Stomach smooth muscle (tissue), 2 donors: ENCODE data around the gene PPFIA2.
A peak's percentile ranks its signal among the peaks of the same experiment; 100 is the strongest.

ENCODE experiments used
- H3K27ac ChIP-seq: one replicate; pipeline ENCODE4 v1.7.0; 2013; ENCODE audit warnings: mild to moderate bottlenecking, low read length, inconsistent platforms
- H3K27me3 ChIP-seq, 2 donors: one replicate each; pipeline ENCODE4 v1.7.0; 2013; ENCODE audit warnings: low read length in 2 of 2; ENCODE audit not compliant: insufficient read depth in 2 of 2, control insufficient read depth in 1 of 2
- H3K36me3 ChIP-seq, 2 donors: one replicate each; pipeline ENCODE4 v1.7.0; 2013; ENCODE audit warnings: low read length in 2 of 2; ENCODE audit not compliant: control insufficient read depth in 2 of 2, insufficient read depth in 2 of 2
- H3K4me1 ChIP-seq: one replicate; pipeline ENCODE4 v1.7.0; 2013; ENCODE audit warnings: low read length; ENCODE audit not compliant: control insufficient read depth, insufficient read depth
- H3K4me3 ChIP-seq, 2 donors: one replicate each; pipeline ENCODE4 v1.7.0; 2013; ENCODE audit warnings: low read length in 2 of 2
- H3K9ac ChIP-seq, 2 donors: one replicate each; pipeline ENCODE4 v1.7.0; 2013; ENCODE audit warnings: low read length in 2 of 2, mild to moderate bottlenecking in 1 of 2
- H3K9me3 ChIP-seq, 2 donors: one replicate each; pipeline ENCODE4 v1.7.0; 2013; ENCODE audit warnings: low read length in 2 of 2; ENCODE audit not compliant: control insufficient read depth in 2 of 2
- donor health status: healthy.
- donor health status: Pancreatic carcinoma.

PPFIA2 gene

DNA sequence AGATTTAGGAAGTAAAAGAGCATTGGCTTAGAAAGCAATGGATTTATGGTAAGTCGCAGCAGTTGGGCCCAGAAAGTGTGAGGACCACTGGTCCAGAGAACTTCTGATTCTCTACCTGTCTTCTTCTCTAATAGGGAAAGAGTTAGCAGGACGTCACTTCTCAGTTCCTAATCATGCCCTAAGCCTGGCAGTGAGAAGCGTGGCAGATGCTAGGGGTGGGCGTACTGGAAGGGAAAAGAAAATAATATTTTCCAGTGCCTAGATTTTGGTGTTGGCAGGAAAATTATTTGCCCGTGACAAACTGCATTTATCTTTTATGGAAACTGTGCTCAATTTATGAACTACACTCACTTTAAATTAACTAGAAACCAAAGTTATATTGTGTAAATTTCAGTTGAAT, 212.3 kb downstream of the PPFIA2 start:
- H3K27ac ChIP-seq = no peak overlapping the region
- H3K4me3 ChIP-seq = no peak overlapping the region
- H3K4me1 ChIP-seq = no peaks in the 10 kb centered on the region
- H3K36me3 ChIP-seq = no peaks in the 10 kb centered on the region
- no peaks in the 10 kb centered on the region for H3K9me3 ChIP-seq
- no peak overlapping the region for H3K9ac ChIP-seq
- H3K27me3 ChIP-seq = no peaks in the 10 kb centered on the region

DNA sequence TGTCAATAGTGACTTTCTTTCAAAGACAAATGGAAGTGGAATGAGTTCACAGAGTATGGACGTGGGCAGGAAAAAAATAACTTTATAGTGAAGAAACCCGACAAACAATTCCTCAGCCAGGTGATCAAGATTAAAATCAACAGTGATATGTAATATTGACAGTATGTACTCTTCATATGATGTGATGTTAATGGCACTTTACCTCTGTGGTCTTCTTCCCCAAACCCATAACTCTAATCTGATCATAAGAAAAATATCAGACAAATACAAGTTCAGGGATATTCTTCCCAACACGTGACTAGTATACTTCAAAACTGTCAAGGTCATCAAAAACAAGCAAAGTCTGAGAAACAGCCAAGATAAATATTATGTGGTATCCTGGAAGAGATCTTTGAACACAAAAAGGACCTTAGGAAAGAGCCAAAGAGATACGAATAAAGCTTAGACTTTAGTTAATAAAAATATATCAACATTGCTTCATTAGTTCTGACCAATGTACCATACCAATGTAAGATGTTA, 215.5 kb downstream of the PPFIA2 start:
- Histone ChIP-seq H3K36me3 (no peaks in the 10 kb centered on the region), H3K27ac (no peak overlapping the region), H3K27me3 (no peaks in the 10 kb centered on the region), H3K4me3 (no peak overlapping the region), H3K9ac (no peak overlapping the region), H3K4me1 (no peaks in the 10 kb centered on the region), H3K9me3 (no peaks in the 10 kb centered on the region)

GRCh38 chr12:81542065-81543010, 216.8 kb downstream of the PPFIA2 start:
- no peak overlapping the region for H3K4me3 ChIP-seq

GRCh38 chr12:81541121-81541520, 218.0 kb downstream of the PPFIA2 start:
- Histone ChIP-seq H3K36me3 (no peaks in the 10 kb centered on the region), H3K9me3 (no peaks in the 10 kb centered on the region), H3K4me1 (no peaks in the 10 kb centered on the region), H3K27ac (no peak overlapping the region), H3K9ac (no peak overlapping the region), H3K4me3 (no peak overlapping the region), H3K27me3 (no peaks in the 10 kb centered on the region)

More at GRCh38 chr12:81542065-81543010, 216.8 kb downstream of the PPFIA2 start:
- no peaks in the 10 kb centered on the region for H3K9me3 ChIP-seq
- H3K36me3 ChIP-seq = no peaks in the 10 kb centered on the region
- H3K4me1 ChIP-seq = no peaks in the 10 kb centered on the region
- no peak overlapping the region for H3K27ac ChIP-seq
- no peak overlapping the region for H3K9ac ChIP-seq
- H3K27me3 ChIP-seq = no peaks in the 10 kb centered on the region

GRCh38 chr12:81539279-81539678, 219.9 kb downstream of the PPFIA2 start:
- no peaks in the 10 kb centered on the region for H3K4me1 ChIP-seq
- H3K27me3 ChIP-seq = no peaks in the 10 kb centered on the region
- no peaks in the 10 kb centered on the region for H3K9me3 ChIP-seq
- H3K4me3 ChIP-seq = no peak overlapping the region
- no peak overlapping the region for H3K9ac ChIP-seq
- no peak overlapping the region for H3K27ac ChIP-seq
- H3K36me3 ChIP-seq = no peaks in the 10 kb centered on the region

GRCh38 chr12:81533054-81533453, 226.1 kb downstream of the PPFIA2 start:
- Histone ChIP-seq H3K36me3 (no peaks in the 10 kb centered on the region), H3K9ac (no peak overlapping the region), H3K27me3 (no peaks in the 10 kb centered on the region), H3K9me3 (no peaks in the 10 kb centered on the region), H3K4me1 (no peaks in the 10 kb centered on the region), H3K4me3 (no peak overlapping the region), H3K27ac (no peak overlapping the region)

- no peak overlapping the region for H3K9ac ChIP-seq
- H3K27me3 ChIP-seq = no peaks in the 10 kb centered on the region
- no peaks in the 10 kb centered on the region for H3K9me3 ChIP-seq
- H3K4me1 ChIP-seq = no peaks in the 10 kb centered on the region
- no peak overlapping the region for H3K4me3 ChIP-seq
- H3K36me3 ChIP-seq = no peaks in the 10 kb centered on the region
- no peak overlapping the region for H3K27ac ChIP-seq
These were observed 228.8 kb downstream of the PPFIA2 start for GRCh38 chr12:81530352-81530751.

GRCh38 chr12:81520064-81520945, 238.8 kb downstream of the PPFIA2 start:
- Histone ChIP-seq H3K36me3 (no peaks in the 10 kb centered on the region), H3K9me3 (no peaks in the 10 kb centered on the region), H3K9ac (no peak overlapping the region), H3K27me3 (no peaks in the 10 kb centered on the region), H3K4me1 (no peaks in the 10 kb centered on the region), H3K27ac (no peak overlapping the region), H3K4me3 (peak overlapping the region in 1 of 2 donors; percentile 47)

DNA sequence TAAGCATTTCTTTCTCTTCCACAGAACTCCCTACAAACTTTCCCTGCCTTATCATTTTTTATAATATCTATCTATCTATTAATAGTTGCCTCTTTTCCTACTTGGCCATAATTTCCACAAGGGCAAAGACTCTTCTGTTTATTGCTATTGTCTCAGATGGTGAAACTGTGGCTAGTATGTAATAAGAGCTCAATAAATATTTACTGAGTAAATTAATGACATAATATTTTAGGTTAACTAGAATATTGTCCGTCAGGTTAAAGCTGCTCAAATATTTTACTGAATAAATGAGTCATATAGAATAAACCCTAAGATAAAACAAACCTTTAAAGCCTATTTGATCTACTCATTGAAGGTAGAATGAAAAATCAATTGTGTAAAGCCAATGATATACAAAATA, 240.5 kb downstream of the PPFIA2 start:
- no peaks in the 10 kb centered on the region for H3K9me3 ChIP-seq

GRCh38 chr12:81517296-81517695, 241.9 kb downstream of the PPFIA2 start:
- no peak overlapping the region for H3K27ac ChIP-seq
- H3K27me3 ChIP-seq = no peaks in the 10 kb centered on the region
- H3K36me3 ChIP-seq = no peaks in the 10 kb centered on the region
- no peaks in the 10 kb centered on the region for H3K4me1 ChIP-seq
- no peaks in the 10 kb centered on the region for H3K9me3 ChIP-seq
- no peak overlapping the region for H3K4me3 ChIP-seq
- no peak overlapping the region for H3K9ac ChIP-seq

More for the DNA sequence above, 240.5 kb downstream of the PPFIA2 start:
- Histone ChIP-seq H3K4me1 (no peaks in the 10 kb centered on the region), H3K36me3 (no peaks in the 10 kb centered on the region), H3K27me3 (no peaks in the 10 kb centered on the region), H3K9ac (no peak overlapping the region), H3K27ac (no peak overlapping the region), H3K4me3 (no peak overlapping the region)
